ENCODE results near the gene XPNPEP2.

Gene XPNPEP2

DNA sequence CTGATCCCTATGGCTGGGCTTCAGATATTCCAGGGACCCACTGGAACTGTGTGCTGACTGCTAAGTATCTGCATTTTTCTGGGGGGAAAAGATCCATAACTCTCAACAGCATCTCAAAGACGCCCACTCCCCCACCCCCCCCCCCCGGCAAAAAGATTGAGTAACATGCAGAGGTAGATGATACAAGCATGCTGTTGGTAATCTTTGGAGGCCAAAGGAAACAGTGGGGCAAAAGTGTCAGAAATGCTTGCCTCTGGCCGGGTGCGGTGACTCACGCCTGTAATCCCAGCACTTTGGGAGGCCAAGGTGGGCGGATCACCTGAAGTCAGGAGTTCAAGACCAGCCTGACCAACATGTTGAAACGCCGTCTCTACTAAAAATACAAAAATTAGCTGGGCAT lies 12.2 kb downstream of the XPNPEP2 start:
- DNase-seq (ENCODE audit: low spot score), result no peak

DNA sequence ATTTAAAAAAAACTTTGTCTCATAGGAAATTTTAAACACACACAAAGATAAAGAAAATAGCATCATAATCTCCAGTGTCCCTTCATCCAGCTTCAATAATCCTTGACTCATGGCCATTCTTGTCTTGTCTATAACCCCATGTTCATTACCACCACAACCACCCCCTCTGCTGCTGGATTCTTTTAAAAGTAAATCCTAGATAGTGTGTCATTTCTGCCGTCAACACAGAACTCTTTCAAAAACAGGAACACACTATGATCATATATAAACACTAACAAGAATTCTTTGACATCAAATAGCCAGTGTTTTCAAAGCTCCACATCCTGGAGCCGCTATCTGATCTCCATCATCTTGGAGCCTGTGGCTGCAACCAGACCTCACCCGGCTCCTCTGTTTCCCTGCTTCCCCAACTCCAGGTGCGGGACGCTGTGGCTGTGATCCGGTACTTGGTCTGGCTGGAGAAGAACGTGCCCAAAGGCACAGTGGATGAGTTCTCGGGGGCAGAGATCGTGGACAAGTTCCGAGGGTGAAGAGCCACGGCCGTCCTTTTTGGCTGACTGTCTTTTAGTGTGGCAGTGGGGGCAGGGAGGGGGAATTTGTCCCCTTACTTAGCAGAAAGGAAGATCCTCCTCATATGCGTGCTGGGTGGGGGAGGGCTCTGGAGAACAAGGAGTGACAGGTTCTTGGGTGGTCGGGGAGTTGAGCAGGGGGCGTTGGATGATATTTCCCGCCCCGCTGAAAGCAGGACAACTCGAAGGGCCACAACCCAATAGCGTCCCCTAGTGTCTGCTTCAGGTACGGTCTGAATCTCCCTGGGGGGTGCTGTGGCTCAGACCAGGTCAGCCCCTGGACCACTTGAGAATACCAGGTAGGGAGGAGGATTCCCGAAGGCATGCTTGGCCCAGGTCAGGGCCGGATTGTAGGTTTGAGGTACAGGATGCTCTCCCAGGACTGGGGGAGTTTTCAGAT lies 15.6 kb downstream of the XPNPEP2 start:
- no peak for DNase-seq (ENCODE audit: low spot score)

DNA sequence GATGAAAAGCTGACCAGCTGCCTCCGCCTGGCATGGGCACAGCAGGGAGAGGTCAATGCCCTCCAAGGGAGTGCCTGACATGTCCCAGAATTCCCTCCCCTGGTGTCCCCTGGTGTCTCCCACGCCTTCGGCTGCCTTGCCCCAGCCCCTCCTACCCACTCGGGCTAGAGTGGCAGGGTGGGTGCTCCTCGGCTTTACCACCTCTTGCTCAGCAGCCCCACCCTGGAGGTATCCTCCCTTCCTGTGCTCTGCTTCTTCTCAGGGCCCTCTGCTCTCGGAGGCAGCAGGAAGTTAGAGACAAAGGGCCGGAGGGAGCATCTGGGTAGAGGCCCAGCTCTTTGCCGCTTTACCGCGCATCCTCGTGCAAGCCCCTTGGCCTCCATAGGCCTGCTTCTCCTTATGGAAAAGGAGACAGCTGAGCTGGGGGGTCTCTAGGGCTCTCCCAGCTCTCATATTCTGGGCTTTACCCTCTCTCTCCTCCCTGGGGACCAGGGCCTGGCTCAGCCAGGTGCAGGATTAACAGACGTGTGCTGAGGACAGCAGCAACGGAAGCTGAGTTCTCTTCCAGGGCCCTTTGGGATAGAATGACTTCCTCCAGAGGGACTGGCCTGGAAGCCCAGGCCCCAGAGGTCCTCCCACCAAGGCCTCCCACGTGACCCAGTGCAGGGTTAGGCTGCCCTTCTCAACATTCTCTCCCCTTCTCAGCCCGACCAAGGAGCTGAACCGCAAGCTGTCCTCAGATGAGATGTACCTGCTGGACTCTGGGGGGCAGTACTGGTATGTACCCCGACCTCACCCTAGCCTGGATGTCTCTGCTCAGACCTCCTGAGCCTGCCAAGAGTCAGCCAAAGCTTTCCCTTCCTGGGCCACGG lies 17.2 kb downstream of the XPNPEP2 start:
- DNase-seq (ENCODE audit: low spot score), result no peak

DNA sequence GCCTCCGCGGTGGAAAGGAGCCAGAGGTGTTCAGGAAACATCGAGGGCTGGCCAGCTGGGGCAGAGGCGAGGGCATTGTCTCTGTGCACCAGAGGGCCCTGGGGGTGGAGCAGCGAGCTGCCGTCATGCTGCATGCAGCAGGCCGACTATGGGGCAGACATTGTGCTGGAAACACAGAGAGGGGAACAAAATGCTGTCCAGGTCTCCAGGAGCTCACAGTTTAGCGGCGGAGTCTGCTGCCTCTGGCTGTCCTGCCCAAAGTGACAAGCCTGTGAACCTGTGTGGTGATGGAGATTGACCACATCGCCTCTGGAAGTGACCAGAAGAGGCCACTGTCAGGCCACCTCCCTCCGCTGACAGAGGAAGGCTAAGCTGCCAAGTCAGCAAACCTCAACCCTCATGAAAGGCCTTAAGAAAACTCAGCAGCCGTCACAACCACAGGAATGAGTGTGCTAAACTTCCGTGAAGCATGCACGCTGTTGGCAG lies 20.8 kb downstream of the XPNPEP2 start:
- DNase-seq (ENCODE audit: low spot score), result peak; percentile 51

DNA sequence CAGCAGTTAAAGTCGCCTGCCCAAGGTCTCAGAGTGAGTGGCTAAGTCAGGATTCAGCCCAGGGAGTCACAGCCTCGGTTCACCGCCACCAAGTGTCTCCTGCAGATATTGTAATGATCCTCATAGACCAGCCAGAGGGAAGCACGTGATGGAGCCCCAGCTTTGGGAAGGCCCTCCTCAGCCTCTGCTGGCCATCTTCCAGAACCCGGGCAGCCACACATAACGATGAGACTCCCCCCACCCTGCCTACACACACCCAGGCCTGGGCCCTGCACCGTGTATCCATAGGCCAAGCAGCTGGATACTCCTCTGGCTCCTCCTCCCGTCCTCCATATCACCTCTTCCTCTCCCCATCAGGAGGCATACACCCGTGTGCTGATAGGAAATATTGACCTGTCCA lies 21.4 kb downstream of the XPNPEP2 start:
- DNase-seq (ENCODE audit: low spot score), result no peak

DNA sequence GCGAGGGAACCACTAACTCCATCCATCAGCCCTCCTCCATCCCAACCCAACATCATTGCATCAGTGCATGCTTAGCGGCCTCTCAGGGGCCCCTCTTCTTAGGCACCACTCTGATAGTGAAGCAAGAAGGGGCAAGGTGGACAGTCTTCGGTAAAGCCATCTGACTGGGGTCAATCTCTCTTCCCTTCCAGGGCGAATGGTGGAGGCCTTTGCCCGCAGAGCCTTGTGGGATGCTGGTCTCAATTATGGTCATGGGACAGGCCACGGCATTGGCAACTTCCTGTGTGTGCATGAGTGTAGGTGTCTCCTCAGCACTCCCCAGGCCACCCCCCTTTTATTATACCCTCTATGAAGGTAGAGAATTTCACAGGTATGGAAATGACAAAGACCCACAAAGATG lies 22.2 kb downstream of the XPNPEP2 start:
- DNase-seq (ENCODE audit: low spot score), result no peak

DNA sequence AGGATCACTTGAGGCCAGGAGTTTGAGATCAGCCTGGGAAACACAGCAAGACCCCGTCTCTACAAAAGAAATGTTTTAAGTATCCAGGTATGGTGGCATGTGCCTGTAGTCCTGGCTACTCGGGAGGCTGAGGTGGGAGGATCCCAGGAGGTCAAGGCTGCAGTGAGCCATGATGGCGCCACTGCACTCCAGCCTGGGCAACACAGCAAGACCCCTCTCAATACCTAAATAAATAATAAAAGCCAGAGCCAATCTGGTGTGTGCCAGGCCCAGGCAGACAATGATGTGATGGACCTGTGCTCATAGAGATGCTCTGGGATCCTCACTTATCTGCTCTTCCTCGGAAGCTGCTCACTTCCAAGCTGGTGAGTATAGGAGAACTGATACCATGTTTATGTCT lies 22.8 kb downstream of the XPNPEP2 start:
- DNase-seq (ENCODE audit: low spot score), result no peak

DNA sequence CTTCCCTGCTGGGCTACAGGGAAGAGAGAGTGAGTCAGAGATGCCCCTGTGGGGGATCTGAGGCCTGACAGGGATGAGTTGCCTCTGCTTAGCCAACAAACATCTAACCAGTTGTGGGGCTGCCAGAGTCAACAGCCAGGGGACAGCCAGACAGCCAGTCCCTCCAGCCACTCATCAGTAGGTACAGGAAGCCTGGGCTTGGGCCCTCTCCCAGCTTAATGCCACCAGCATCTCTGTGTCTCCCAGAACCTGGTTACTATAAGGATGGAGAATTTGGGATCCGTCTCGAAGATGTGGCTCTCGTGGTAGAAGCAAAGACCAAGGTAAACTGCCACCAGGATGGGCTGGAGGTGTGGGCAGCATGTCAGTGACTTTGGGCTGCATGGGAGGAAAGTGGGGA lies 23.7 kb downstream of the XPNPEP2 start:
- no peak for DNase-seq (ENCODE audit: low spot score)

DNA sequence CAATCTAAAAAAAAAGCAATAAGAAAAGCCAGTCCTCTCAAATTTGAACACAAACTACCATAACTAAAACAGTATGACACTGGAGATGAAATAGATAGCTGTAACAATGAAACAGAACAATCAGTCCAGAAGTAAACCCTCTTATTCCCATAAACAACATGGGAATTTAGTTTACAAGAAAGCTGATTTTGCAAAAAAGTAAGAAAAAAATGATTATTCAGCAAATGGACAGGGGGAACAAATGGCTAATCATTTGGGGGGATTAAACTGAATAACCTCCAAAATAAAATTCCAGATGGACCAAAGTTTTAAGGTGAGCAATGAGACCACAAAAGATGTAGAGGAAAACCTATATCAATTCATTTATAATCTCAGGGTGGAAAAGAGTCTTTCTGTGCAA lies 24.9 kb downstream of the XPNPEP2 start:
- DNase-seq (ENCODE audit: low spot score), result no peak

DNA sequence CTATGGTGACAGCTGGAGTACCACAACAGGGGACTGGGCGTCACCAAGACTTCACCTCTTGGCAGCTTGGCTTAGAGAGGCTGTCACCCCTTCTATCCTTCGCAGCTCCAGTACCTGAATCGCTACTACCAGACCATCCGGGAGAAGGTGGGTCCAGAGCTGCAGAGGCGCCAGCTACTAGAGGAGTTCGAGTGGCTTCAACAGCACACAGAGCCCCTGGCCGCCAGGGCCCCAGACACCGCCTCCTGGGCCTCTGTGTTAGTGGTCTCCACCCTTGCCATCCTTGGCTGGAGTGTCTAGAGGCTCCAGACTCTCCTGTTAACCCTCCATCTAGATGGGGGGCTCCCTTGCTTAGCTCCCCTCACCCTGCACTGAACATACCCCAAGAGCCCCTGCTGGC lies 29.4 kb downstream of the XPNPEP2 start:
- no peak for DNase-seq (ENCODE audit: low spot score)

DNA sequence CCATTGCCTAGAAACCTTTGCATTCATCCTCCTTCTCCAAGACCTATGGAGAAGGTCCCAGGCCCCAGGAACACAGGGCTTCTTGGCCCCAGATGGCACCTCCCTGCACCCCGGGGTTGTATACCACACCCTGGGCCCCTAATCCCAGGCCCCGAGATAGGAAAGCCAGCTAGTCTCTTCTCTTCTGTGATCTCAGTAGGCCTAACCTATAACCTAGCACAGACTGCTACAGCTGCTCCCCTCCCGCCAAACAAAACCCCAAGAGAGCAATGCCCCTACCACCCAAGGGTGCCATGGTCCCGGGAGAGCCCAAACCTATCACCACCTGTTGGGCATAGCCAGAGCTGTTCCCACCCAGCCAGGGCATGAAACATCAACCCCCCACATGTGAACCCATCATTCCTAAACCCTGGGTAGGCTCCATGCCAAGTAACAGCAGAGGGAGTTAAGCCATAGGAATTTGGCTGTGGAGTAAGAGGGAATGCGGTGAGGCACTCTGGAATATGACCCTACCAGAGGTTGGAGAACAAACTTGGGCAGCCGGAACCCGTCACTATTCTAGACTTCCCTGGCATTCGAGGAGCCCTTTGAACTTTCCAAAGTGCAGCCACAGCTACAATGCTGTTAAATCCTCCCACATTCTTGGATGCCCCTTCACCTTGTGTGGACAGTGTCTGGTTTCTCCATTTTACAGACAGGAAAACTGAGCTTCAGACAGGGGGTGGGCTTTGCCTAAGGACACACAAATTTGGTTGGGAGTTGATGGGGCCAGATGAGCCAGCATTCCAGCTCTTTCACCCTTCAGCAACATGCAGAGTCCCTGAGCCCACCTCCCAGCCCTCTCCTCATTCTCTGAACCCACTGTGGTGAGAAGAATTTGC lies 30.0 kb downstream of the XPNPEP2 start:
- DNase-seq (ENCODE audit: low spot score), result no peak

DNA sequence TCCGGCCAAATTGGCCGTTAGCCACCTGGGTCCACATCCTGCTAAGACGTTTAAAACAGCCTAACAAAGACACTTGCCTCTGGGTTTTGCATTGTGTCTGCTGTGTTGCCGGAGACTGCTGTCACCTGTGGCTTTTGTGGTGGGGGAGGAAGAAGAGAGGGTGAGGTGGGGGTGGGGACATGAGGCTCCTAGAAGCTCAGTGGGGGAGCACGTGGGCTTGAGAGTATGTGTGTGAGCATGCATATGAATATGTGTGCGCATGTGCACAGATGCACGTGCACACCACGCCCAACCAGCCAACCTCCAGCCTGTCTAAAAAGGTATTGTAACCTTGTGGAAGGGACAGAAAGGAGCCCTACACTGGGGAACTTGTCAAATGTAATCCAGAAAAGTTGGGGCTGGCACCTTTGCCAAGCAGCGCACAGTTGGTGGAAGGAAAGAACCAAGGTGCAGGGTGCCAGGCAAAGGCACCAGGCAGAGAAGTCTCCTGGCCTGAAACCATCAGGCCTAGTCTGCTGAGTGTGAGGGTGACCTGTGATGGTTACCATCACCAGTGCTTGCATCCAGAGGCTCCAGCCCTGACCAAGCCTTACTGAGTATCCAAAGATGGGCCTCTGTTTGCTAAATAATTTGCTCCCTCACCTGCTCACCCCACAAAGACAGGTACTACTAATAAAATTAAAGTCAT lies 30.8 kb downstream of the XPNPEP2 start:
- no peak for DNase-seq (ENCODE audit: low spot score)

DNA sequence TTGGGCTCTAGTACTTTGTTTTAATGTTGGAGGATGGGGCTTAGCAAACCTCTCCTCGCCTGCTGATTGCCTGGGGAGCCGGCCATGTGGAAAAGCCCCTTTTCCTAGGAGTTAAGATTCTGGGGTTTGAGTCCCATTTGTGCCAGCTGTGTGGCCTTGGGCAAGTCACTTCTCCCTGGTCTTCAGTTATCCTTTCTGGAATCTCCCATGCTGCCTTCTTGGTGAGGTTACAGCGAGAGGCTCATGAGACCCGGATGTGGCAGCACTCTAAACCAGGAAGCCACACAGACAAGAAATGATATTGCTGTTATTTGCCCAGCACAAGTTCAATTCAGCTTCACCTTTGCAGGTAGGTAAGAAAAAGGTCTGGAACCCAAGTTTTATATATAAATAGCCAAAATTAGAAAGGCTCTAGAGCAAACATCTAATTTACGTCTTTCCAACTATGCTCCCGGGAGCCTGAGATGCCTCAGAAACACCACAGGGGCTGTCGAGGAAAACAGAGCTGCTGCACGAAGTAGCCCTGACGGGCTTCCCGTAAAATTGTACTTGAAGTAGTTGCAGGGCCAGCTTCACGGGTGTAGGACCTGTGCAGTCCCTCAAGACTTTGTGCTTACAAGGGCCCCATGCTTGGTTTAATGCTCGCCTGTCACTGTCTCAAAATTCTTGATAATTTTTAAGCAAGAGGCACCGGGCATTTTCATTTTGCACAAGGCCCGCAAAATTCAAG lies 32.7 kb downstream of the XPNPEP2 start:
- DNase-seq (ENCODE audit: low spot score), result no peak

DNA sequence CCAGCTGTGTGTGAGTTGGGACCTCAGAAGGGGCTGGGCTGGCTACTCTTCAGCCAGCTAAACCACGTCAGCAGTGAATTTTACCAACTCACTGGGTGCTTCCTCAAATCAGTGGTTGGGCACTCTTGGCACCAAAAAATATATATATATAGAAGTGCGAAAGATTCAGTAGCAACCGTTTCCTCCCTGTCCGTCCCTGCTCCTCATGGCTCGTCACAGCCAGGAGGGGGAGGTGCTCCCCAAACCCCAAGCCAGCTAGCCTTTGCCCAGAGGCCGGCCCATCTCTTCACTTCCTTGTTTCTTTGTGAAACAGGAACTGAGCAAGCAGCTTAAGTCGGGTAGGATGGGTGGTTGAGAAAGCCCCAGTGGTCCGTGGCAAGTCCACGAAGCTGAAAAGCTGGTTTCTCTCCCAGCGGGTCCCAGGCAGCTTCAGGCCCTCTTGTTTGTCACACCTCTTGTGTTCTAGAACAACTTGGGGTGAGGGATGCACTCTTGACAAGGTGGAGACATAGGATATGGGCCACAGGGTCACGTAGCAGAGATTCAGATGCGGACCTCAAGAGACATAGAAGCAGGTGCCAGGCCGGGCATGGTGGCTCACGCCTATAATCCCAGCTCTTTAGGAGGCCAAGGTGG lies 34.1 kb downstream of the XPNPEP2 start:
- no peak for DNase-seq (ENCODE audit: low spot score)

DNA sequence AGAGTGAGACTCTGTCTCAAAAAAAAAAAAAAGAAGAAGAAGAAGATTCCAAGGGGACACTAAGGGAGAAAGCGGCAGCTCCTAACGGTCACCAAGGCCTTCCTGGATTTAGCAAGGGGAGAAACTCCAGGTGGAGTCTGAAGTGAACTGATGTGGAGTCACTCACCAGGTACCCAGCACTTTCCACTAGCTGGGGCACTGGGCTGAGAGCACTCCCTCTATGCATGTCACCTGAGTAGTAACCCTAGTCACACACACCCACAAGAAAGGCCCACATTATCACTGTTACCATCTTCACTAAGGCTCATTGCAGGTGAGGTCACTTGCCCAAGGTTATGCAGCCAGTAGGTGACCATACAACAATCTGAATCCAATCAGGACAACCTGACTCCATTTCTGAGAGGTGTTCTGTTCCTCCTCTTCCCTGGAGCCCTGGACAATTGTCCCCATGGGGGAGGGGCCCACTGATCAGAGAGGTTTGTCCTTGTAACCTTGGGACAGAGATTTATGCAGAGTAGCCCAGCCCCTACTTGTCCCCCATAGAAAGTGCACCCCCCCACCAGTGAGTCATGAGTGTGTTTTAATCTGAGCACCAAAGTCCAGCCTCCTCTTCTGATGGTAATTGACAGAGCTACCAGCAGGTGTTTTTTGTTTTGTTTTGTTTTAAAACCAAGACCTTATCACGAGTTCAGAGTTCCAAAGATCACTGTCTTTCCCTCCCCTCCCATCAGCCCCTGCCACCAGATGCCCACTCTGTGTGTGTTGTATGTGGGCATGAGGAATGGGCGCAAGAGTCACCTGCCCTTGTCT lies 35.1 kb downstream of the XPNPEP2 start:
- no peak for DNase-seq (ENCODE audit: low spot score)

DNA sequence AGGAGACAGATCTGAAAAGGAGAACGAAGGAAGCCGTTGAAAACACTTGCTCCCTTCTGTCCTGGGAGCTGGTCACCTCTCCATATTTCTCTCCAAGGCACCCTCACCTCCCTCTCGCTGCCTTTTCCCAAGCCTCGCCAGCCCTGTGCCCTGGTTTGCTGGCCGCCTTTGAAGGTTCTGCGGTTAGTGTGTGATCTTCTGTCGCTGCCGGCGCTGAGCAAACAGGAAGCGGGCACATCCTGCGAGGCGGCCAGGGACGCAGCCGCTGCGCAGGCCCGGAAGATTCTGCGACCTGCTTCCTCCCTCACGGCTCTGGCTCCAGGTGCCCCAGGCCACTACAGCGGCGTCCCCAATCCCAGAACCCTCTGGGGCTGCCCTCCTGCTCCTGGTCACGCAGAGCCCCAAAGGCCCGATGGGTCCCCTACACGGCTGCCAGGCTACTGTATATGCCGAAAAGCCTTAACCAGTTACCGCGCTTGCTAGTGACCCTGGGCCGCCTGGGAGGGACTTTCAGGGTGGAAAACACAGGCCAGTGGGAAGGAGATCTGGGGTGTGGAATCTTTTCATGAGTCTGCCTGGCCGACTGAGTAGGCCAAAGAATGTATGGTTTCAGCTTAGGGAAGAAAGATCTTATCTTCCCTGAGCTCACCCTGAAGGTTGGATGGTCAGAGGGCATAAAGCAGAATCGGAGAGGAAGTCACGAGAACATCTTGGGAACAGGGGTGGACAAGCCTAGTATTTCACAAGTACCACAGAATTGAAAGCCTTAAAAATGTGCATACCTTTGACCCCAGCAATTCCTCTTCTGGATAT lies 38.6 kb downstream of the XPNPEP2 start:
- no peak for DNase-seq (ENCODE audit: low spot score)

DNA sequence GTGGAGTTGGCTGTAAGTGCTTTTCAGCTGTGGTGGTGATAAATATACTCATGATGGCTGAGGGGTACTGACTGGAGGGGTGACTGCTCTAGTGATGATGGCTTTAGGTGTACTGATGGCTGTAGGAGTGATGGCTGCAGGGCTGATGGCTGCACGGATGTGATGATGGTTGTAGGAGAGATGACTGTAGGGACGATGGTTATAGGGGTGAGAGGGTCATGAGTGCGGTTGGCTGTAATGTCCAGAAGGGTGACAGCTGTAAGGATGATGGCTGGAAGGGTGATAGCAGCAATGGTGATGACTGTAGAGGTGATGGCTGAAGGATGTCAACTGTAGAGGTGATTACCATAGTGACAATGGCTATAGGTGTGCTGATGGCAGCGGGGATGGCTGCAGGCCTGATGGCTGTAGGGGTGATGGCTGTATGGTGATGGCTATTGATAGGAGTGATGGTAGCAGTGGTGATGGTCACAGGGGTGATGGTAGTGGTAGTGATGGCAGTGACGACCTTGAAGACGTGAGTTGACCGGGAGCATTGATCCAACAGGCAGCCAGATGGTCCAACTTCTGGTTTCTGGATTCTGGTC lies 40.4 kb downstream of the XPNPEP2 start:
- no peak for DNase-seq (ENCODE audit: low spot score)

DNA sequence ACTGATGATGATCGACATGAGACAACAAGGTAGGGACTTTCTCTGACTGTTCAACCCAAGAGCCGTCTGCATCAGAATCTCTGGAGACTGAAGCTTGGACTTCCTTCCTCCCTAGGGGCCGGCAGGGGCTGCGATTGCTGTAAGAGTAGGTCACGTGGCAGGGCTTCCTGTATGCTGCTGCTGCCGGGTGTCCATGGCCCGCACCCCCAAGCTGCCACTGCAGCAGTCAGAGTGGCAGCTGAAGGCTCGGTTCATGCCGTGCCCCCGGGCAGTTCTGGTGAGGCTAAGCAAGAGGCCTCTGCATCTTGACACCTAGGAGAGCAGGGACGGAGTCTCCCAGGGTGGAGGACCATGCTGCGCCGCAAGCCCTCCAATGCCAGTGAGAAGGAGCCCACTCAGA lies 41.0 kb downstream of the XPNPEP2 start, which contains the start of gene SASH3:
SASH3 (plus strand) TSS at position 203 of the 400 bp plus-strand sequence; CDS start at position 352, 149 bp downstream.
- DNase-seq (ENCODE audit: low spot score), result no peak
